Mesothelial cell of epicardium (in vitro differentiated cells): Measurements from ENCODE around the gene TBC1D23. TPM values are rescaled to one million over a fixed set of nuclear protein-coding genes. Genes with fewer than 3 reads are reported as not detected.
"Not testable (repeated sequence)": the region's sequence is repeated elsewhere in the genome, so short reads cannot be mapped to it uniquely, and the experiment has no call there.

ENCODE experiments used
- DNase-seq, 2 experiments: peaks; one replicate each; pipeline ENCODE4 v3.0.0; 2021; ENCODE audit warnings: low spot score in 2 of 2; ENCODE audit not compliant: unreplicated experiment in 2 of 2
- H3K27ac Mint-ChIP-seq: 2 replicates; pipeline ENCODE4 v1.8.0; 2021; ENCODE audit warnings: mixed read lengths
- H3K27me3 Mint-ChIP-seq: 2 replicates; pipeline ENCODE4 v1.8.0; 2021; ENCODE audit warnings: low read depth, mixed read lengths
- H3K36me3 Mint-ChIP-seq: 2 replicates; pipeline ENCODE4 v1.8.0; 2021; ENCODE audit warnings: mixed read lengths
- H3K4me1 Mint-ChIP-seq: 2 replicates; pipeline ENCODE4 v1.8.0; 2021; ENCODE audit warnings: mixed read lengths
- H3K4me3 Mint-ChIP-seq: 2 replicates; pipeline ENCODE4 v1.8.0; 2021; ENCODE audit warnings: mild to moderate bottlenecking, moderate library complexity, mixed read lengths
- H3K9me3 Mint-ChIP-seq: 2 replicates; pipeline ENCODE4 v1.8.0; 2021; ENCODE audit warnings: mixed read lengths
- CTCF ChIP-seq: fragments of 200-600 bp; sonication (generic); IDR thresholded peaks from one replicate; pipeline ENCODE4 v1.5.0; 2021; ENCODE audit warnings: antibody characterized with exemption; ENCODE audit not compliant: unreplicated experiment
- total RNA-seq: library from RNA; stranded (reverse); gene quantifications from 3 replicates; pipeline ENCODE4 v1.2.1, GENCODE V29; 2021

TBC1D23 gene
- total RNA-seq, 1 donor from 2014 or later: 34.0 TPM

- H3K27ac Mint-ChIP-seq: no peak overlapping the region
Measured at GRCh38 chr3:100325827-100326226, 65.0 kb downstream of the TBC1D23 start.

GRCh38 chr3:100327377-100327776 lies 66.6 kb downstream of the TBC1D23 start:
- DNase-seq, H3K9me3 Mint-ChIP-seq, H3K27me3 Mint-ChIP-seq, H3K27ac Mint-ChIP-seq, H3K4me3 Mint-ChIP-seq, H3K4me1 Mint-ChIP-seq: not testable (repeated sequence)
- H3K36me3 Mint-ChIP-seq: peaks cover 15% of the 10 kb centered on the region

More at GRCh38 chr3:100325827-100326226, 65.0 kb downstream of the TBC1D23 start:
- no peak for DNase-seq
- Mint-ChIP-seq H3K9me3 (peaks cover 6% of the 10 kb centered on the region), H3K4me1 (no peaks in the 10 kb centered on the region), H3K27me3 (no peaks in the 10 kb centered on the region), H3K36me3 (peaks cover 15% of the 10 kb centered on the region), H3K4me3 (no peak overlapping the region)
- TF ChIP-seq CTCF: no peak

GRCh38 chr3:100329800-100330489 lies 69.2 kb downstream of the TBC1D23 start:
- Mint-ChIP-seq H3K4me3 (no peak overlapping the region), H3K4me1 (peaks cover 6% of the 10 kb centered on the region)

GRCh38 chr3:100330651-100331050 lies 69.9 kb downstream of the TBC1D23 start:
- Mint-ChIP-seq H3K4me1 (peaks cover 13% of the 10 kb centered on the region), H3K36me3 (peaks cover 15% of the 10 kb centered on the region), H3K4me3 (no peak overlapping the region), H3K27me3 (no peaks in the 10 kb centered on the region), H3K27ac (no peak overlapping the region), H3K9me3 (peaks cover 6% of the 10 kb centered on the region)
- no peak for DNase-seq
- TF ChIP-seq CTCF: no peak

More at GRCh38 chr3:100329800-100330489, 69.2 kb downstream of the TBC1D23 start:
- no peaks in the 10 kb centered on the region for H3K27me3 Mint-ChIP-seq
- peaks cover 6% of the 10 kb centered on the region for H3K9me3 Mint-ChIP-seq
- peaks cover 15% of the 10 kb centered on the region for H3K36me3 Mint-ChIP-seq
- H3K27ac Mint-ChIP-seq: no peak overlapping the region
- no peak for TF ChIP-seq CTCF
- DNase-seq: no peak

GRCh38 chr3:100331660-100332059 lies 70.9 kb downstream of the TBC1D23 start:
- no peak overlapping the region for H3K4me3 Mint-ChIP-seq
- no peaks in the 10 kb centered on the region for H3K27me3 Mint-ChIP-seq
- no peak for DNase-seq
- peaks cover 13% of the 10 kb centered on the region for H3K36me3 Mint-ChIP-seq
- H3K4me1 Mint-ChIP-seq: peaks cover 19% of the 10 kb centered on the region
- H3K9me3 Mint-ChIP-seq: peaks cover 6% of the 10 kb centered on the region
- TF ChIP-seq CTCF: no peak
- no peak overlapping the region for H3K27ac Mint-ChIP-seq

GRCh38 chr3:100333051-100333450 lies 72.3 kb downstream of the TBC1D23 start:
- H3K4me3 Mint-ChIP-seq: peak overlapping the region; percentile 39
- no peak for DNase-seq
- no peak overlapping the region for H3K27ac Mint-ChIP-seq
- TF ChIP-seq CTCF: no peak
- H3K4me1 Mint-ChIP-seq: peaks cover 22% of the 10 kb centered on the region
- H3K36me3 Mint-ChIP-seq: peaks cover under 1% of the 10 kb centered on the region
- no peaks in the 10 kb centered on the region for H3K27me3 Mint-ChIP-seq
- H3K9me3 Mint-ChIP-seq: no peaks in the 10 kb centered on the region
